SIG-M5 treated with dmso at 0.1 percent for 504 hours (cell line): ENCODE measurements around the gene SSC5D.

ENCODE experiments used
- DNase-seq: peaks from one replicate; lab custom pipeline; 2025; ENCODE audit not compliant: unreplicated experiment; lab: John Stamatoyannopoulos, UW

Gene SSC5D

DNA sequence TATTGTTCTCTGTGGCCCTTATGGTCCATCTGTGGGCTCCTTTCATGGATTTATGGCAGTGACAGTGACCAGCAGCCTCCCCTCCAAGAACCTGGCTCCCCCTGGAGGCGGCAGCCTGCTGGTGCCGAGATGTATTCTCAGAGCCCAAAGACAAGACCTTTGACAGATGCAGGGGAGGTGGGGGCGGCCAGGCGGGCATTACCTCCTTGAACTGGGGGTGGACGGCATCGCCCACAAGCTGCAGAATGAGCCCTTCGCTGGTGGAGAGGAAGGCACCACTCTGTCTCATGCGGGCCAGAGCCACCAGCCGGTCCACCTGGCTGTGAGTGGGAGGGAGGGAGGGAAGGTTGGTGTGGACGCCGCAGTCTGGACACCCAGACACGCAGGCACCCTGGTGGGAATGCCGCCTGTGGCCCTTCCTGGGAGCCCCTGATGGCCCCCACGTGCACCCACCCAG is 33.4 kb upstream of the SSC5D start:
- no peak for DNase-seq

DNA sequence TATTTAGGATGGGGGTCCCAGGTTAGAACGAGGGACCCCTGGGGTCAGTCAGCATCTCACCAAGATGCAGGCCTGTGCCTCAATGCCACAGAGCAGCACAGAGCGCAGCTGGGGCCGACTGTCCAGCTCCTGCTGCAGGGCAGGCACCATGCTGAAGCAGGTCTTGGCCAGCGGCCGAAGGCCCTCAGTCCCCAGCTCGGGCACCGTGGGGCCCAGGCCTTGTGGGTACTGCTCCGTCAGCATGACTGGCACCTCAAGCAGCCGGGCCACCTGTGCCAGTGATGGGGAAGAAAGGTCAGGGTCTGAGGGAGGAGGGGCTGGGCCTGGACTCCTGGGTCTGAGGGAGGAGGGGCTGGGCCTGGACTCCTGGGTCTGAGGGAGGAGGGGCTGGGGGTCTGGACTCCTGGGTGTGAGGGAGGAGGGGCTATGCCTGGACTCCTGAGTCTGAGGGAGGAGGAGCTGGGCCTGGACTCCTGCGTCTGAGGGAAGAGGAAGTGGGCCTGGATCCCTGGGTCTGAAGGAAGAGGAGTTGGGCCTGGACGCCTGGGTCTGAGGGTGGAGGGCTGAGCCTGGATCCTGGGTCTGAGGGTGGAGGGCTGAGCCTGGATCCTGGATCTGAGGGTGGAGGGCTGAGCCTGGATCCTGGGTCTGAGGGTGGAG is 32.5 kb upstream of the SSC5D start:
- no peak for DNase-seq

GRCh38 chr19:55456347-55456746 is 31.9 kb upstream of the SSC5D start:
- no peak for DNase-seq

- DNase-seq, result no peak
These were observed 30.4 kb upstream of the SSC5D start for GRCh38 chr19:55457683-55458457.

DNA sequence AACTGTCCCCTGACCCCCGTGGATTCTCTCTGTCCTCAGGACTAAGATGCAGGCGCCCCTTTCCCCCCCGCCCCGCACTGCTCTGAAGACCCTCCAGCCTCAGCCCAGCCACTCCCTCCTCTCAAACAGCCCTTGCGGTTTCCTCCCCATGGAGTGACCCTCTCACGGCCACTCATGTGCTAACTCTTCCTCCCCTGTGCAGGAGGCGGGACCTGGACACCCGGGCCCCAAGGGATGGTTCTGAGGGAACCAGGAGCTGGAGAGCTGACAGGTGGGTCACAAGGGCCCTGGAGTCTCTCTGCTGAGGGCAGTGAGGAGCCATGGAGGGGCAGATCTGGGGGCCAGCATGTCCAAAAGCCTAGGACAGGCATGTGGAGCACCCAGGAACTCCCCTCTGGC is 28.7 kb upstream of the SSC5D start:
- no peak for DNase-seq

- DNase-seq, result peak; percentile 50
These were observed 28.1 kb upstream of the SSC5D start for GRCh38 chr19:55459950-55460657.

GRCh38 chr19:55460670-55461258 is 27.5 kb upstream of the SSC5D start:
- DNase-seq, result peak; percentile 70

DNA sequence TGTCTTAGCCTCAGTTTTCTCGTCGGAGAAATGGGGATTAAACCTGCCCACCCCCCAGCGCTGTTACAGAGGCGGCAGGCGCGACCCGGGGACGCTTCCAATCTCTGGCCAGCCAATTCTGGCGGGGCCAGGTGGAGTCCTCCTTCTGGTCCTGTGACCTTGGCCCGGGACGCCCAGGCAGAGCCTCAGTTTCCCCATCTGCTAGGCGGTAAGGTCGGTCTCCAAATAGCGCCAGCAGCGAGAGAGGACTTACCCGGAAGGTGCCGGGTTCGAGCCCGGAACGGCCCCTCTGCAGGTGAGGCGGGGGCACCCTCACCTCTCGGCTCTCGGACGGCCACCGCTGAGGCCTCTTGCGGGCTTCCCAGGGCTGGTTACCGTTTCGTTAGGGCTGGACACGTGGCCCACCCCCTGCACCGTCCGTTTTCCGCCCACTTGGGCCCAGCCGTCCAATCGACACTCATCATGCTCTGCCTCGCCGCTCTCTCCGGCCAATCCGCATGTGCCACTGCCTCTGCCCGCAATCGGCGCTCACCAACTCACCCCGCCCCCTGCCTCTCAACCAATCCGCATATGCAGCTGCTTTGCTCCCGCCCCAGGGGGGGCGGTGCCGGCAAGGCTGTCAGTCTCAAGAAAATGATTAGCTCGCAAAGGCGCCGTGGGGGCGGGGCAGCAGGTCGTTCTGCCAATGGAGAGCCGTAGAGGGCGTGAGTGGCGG is 26.8 kb upstream of the SSC5D start, which contains the start of gene ISOC2:
ISOC2 (minus strand) TSS at position 384 of the 715 bp plus-strand sequence. CDS start 5,156 bp downstream, outside the sequence.
- peak; percentile 98 for DNase-seq

- no peak for DNase-seq
These were observed 26.1 kb upstream of the SSC5D start for GRCh38 chr19:55461974-55462626.

- no peak for DNase-seq
These were observed 25.5 kb upstream of the SSC5D start for GRCh38 chr19:55462722-55463121.

DNA sequence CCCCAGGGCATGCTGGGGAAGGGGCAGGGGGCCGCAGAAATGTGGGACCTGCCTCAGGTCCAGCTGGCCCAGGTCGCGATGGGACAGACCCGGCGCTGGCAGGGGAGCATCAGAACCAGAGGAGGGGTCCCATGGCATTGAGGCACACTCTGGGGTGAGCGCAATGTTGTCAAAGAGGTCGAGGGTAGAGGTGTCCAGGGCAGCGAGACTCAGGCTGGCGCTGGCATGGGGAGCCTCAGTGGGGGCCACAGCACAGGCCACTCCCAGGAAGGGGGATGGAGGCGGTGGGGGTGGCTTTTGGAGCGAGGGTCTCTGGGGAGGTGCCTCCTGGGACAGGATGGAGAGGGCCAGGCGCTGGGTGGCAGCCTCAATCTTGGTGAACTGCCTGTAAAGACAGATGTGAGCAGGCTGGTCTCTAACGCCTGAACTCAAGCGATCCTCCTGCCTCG is 24.6 kb upstream of the SSC5D start:
- no peak for DNase-seq

- DNase-seq, result no peak
These were observed 24.1 kb upstream of the SSC5D start for GRCh38 chr19:55464039-55464661.

DNA sequence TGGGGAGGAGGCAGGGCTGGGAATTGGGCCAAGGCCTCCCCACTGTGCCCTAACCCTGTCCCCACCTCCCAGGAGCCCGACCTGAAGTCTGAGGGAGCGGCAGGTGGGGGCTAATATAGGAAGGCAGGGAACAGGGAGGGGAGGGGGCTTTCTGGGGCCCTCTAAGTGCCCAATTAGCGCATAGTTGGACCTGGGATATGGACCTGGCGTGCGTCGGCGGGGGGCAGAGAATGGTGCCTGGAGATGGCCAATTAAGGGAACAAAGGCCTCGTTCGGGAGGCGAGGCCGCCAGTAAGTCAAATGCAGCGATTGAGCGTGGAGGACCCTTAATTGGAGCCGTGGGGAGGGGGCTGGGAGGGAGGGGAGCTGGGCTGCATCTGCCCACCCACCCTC is 23.6 kb upstream of the SSC5D start, which contains the start of gene C19orf85:
C19orf85 (minus strand) TSS at position 90 of the 393 bp plus-strand sequence. CDS start 197 bp downstream, outside the sequence.
- DNase-seq, result no peak

- DNase-seq, result no peak
These were observed 22.6 kb upstream of the SSC5D start for GRCh38 chr19:55465460-55466240.

GRCh38 chr19:55466241-55466614 is 22.0 kb upstream of the SSC5D start:
- DNase-seq, result no peak

GRCh38 chr19:55467236-55468053 is 20.8 kb upstream of the SSC5D start:
- no peak for DNase-seq

DNA sequence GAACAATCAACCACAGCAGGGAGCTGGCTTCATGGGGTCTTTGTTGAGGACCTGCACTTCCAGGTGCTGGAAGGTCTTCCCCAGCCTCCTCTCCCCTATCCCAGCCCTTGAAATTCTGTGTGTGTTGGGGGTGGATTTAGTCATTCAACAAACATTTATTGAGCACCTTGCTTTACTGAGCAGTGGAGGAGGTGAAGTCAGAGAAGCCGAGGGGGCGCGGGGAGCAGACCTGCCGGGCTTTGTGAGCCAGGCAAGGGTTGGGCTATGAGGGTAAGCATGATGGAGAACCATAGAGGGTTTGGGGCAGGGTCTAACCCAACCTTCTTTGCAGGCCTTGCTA is 20.2 kb upstream of the SSC5D start:
- no peak for DNase-seq

DNA sequence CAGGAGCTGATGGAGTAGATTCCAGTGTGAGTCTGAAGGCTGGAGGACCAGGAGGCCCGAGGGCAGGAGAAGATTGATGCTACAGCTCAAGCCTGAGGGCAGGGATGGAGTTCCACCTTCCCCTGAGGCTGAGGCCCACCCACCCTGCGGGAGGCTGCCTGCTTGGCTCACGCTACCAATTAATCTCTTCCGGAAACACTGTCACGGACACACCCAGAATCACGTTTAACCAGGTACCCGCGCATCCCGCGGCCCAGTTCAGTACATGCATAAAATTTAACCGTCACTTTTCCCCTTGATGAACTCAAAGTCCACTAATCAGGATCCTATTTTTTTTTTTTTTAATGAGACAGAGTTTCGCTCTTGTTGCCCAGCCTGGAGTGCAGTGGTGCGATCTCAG is 17.0 kb upstream of the SSC5D start:
- DNase-seq, result no peak
